ENCODE data around the gene ZBTB2.

GRCh38 chr6:151408858-151409257 is 17.5 kb upstream of the ZBTB2 start:
- TF ChIP-seq, protein P1, sequence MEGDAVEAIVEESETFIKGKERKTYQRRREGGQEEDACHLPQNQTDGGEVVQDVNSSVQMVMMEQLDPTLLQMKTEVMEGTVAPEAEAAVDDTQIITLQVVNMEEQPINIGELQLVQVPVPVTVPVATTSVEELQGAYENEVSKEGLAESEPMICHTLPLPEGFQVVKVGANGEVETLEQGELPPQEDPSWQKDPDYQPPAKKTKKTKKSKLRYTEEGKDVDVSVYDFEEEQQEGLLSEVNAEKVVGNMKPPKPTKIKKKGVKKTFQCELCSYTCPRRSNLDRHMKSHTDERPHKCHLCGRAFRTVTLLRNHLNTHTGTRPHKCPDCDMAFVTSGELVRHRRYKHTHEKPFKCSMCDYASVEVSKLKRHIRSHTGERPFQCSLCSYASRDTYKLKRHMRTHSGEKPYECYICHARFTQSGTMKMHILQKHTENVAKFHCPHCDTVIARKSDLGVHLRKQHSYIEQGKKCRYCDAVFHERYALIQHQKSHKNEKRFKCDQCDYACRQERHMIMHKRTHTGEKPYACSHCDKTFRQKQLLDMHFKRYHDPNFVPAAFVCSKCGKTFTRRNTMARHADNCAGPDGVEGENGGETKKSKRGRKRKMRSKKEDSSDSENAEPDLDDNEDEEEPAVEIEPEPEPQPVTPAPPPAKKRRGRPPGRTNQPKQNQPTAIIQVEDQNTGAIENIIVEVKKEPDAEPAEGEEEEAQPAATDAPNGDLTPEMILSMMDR (IDR thresholded peaks at IDR 0.05; ENCODE audit: low read depth, low read length, poor library complexity, severe bottlenecking), result no peak
- no peak for TF ChIP-seq EZH2phosphoT487 (IDR thresholded peaks at IDR 0.05; ENCODE audit: borderline replicate concordance, low read length)

All from DOHH2 (cell line).